Amniotic stem cell (primary cell): ENCODE results near the gene UNC79.

Source experiments
- DNase-seq: peaks from one replicate; lab custom pipeline; 2025; lab: John Stamatoyannopoulos, UW

The UNC79 gene

DNA sequence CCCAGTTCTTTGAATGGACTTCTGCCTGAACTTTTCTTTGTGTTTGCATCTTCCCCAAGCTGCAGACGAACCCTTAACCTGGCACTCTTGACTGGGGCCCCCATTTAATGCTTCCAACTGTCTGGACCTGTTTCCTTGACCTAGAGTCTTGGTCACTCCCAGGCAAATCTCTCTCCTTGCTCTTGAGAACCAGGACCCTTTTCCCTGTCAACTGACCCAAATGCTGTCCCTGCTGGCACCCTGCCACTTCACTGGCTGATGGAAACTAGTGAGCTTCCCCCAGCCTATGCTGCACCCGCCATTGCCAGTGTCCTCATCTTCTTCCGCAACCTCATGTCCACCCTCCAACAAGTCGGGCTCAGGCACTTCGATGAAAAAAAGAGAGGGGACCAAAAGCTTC is 278.1 kb downstream of the UNC79 start:
- no peak for DNase-seq

DNA sequence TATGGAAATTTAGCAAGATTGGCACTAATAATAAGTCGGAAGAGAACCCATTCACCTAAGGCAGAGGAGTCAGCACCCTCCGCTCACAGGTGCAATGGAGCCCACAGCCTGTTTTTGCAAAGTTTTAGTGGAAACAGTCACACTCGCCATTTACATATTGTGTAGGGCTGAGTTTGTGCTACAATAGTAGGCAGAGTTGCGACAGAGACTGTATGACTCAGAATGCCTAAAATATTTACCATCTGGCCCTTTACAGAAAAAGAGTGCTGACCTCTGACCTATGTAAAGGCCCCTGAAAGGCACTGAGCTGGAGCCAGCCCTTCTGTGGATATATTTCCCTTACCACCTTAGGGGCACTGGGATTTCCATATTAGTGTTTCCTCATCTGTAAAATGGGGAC is 278.5 kb downstream of the UNC79 start:
- DNase-seq = no peak

DNA sequence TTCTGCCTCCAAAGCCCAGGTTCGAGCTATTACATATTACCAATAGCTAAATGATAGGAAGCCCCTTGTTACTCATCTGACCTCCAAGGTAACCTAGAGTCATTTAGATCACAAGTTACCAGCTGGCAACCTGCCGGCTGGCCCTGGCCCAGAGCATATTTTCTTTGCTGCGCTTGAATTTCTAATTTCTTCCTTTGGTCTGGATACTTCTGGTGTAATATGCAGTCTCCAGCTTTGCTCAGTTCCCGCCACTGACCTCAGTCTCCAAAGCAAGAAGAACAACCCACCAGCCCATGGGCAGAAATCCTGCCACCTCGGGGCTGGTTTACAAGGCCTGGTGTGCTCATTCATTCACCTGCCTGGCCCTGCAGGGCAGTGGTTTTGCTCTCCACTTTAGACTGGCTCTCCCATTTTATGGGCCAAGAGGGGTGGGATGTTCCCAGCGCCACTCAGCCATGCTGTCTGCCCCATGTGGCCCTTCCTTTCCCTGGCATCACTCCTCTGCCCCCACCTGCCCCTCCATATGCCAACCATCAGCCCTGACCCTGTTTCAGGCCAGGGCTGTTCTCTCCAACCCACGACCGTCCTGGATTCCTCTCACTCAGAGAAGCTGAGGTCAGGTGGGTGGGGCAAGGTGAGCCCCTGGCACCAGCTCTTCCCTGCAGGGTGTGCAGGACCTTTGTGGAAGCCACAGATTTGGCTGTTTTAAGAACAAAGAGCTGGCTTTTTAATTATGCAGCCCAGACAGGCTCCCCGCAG is 281.5 kb downstream of the UNC79 start:
- no peak for DNase-seq

GRCh38 chr14:93712838-93713724 is 282.3 kb downstream of the UNC79 start:
- no peak for DNase-seq

GRCh38 chr14:93713726-93714405 is 283.1 kb downstream of the UNC79 start:
- DNase-seq = no peak

DNA sequence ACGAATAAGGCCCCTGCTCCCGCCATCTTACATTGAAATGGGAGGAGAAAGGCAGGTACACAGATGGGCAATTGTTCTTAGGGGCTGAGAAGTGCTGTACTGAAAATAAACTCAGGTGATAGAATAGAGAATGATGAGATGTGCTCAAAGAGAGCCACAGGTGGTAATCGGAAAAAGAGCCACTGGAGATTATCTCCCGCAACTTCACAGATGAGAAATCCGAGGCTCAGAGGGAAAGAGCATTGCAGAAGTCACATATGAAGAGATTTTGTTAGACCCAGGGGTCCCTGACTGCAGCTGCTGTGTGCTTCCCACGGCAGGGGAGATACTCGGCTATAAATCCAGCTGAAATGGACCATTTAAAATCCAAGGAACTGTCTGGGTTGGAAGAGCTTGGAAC is 283.9 kb downstream of the UNC79 start:
- no peak for DNase-seq

DNA sequence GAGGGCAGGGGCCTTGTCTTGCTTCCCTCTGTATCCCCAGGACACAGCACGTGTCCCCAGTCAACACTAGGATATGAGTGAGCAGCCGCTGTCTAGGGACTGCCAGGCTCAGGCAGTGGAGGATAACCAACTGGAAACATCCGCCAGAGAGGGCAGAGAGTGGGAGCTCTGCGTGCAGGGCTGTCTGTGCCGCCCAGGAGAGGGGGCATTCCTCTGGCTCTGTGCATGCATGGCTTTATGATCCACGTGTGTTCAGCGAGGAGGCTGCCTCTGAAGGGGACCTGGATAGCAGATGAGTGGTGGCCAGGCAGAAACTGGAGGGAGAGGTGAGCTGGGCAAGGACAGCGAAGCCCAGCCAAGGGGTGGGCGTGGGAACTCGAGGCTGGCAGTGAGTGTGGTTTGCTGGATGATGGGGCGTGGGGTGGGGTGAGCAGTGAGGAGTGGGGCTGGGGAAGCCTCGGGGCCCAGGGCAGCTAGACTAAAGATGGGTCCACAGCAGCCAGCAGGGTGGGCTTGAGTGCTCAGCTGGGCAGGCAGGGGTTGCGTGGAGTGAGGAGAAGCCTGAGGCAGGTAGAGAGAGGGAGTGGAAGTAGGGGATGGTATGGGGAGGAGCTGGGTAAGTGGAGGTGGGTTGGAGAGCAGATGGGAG is 284.7 kb downstream of the UNC79 start:
- no peak for DNase-seq

DNA sequence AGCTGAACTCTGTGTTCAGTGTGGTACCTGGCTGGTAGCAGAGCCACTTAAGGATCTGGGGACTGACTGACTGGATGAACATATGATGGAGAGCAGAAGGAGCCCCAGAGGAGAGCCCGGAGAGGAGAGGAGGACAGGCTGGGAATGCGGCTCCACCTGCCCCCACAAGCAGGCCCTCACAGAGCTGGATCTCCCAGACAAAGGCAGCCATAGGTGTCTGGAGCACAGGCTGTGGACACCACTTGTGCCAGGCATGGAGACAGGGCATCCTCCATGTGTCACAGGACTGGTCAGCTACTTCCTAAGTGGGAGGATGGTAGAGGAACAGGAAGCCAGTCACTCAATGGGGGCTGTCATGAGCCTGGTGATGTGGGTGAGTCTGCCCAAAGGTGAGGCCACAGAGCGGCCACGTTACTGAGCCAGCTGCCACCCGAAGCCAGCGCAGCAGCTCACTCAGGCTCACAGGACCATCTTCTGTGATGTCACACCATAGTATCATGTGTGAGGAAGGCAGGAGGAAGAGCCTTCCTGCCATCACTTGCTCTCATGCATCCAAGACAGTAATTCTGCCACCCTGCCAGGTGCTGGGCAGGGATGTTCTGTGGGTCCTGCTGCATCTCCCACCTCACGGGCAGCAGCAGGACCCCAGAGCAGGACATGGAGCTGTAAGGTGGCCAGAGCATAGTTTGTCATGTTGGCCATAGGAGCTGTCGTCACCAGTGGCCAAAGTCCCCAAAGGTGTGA is 285.4 kb downstream of the UNC79 start:
- no peak for DNase-seq

GRCh38 chr14:93716746-93717667 is 286.3 kb downstream of the UNC79 start:
- DNase-seq = no peak

- DNase-seq = no peak
Measured at GRCh38 chr14:93717668-93718320, 287.1 kb downstream of the UNC79 start.

DNA sequence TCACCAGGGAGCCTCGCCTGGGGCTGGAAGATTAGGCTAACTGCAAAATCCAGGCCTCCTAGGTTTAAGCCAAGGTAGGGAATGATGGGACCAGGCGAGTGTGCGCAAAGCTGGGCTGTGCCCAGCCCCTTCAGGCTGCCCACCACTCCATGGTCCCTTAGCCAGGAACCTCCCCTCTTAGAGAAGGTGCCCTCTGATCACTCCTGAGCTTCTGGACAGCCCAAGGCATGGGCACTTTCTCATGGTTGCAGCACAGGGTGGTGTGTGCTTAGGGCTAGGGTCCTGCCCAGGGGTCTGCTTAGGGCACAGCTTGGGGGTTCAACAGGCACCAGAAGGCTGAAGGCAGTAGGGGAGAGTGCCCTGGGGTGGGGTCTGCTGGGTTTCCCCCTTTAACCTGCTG is 288.5 kb downstream of the UNC79 start:
- DNase-seq = no peak

- DNase-seq = no peak
Measured at GRCh38 chr14:93720076-93720815, 289.5 kb downstream of the UNC79 start.

DNA sequence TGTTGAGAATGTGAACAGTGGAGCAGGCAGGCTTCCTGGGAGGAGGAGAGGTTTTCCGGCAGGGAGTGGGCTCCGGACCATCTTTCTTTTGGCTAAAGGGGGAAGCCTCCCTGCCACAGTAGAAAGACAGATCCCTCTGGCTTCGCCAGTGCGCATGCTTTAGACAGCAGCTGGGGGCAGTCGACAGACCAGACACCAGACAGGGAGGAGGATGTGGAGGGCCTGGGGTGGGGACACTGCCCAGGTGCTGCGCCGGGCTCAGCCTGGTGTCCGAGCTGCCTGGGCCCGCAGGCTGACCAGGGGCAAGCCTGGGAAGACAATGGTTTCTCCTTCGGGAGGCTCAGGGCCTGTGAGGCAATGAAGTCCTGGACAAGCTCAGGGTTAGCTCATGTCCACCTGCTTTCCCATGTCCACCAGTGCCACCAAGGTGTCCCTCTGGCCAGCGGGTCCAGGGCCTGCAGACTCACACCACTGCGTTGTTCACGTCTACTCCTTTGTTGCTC is 290.3 kb downstream of the UNC79 start:
- no peak for DNase-seq

- DNase-seq = no peak
Measured at GRCh38 chr14:93723001-93723400, 292.3 kb downstream of the UNC79 start.

DNA sequence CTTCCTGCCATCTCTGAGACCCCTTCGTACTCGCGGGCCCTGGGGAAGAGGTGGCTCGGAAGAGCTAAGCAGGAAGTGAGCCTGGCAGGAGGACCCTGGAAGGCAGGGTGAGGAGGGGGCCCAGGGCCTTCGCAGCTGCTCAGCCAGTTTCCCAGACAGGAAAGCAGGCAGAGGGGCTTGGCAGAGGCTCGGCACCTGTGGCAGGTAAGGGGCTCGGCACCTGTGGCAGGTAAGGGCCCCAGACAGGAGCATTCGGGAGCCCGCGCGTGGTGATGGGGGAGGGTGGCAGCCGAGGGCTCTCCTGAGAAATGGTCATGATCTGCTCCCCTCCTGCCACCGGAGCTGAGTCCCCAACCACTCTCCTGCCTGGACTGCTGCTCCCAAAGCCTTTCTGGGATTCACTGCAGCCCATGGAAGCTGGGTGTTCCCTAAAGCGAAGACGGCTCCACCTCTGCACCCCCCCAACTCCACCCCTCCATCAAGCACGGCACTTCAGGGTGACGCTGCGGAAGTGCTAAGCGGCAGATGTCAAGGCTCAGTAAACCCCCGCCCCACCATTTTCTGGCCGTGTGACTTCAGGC is 294.4 kb downstream of the UNC79 start:
- DNase-seq = no peak

GRCh38 chr14:93725993-93726392 is 295.3 kb downstream of the UNC79 start:
- DNase-seq = no peak

DNA sequence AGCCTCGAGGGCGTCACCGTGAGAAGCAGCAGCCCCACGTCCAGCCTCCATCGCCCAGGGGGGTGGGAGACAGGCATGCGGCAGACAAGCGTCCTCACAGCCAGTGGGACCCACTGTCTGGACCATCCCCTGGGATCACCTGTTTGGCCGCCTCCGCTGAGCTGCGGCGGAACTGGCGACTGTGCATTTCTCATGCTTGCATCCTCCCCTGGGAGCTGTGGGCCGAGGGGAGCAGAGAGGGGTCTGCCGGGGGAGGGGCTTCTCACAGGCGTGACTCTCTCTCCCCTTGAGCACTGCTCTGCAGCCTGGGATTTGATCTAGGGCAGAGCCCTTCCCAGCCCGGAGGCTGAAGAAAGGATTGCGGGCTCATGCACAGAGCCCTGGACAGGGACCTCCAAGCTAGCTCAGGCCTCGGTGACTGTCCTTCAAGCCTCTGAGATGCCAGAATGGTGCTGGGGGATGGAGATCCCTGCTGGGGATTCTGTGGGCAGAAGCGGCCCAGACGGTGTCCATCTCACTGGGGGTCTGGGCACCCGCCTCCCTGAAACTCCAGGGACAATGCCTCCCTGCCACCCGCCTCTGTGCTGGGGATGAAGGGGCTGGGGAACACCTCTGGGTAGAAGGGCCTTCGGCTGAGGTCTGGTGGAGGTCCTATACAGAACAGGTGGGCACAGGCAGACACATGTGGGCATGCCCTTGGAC is 296.5 kb downstream of the UNC79 start:
- DNase-seq = no peak
